Stimulated activated naive CD8-positive, alpha-beta T cell treated with anti-CD3 and anti-CD28 coated beads, Interleukin-15, amount 100 ng/mL, for 72 hours (primary cell): Measurements from ENCODE around the gene NEK3.
"Not testable (repeated sequence)": the region's sequence is repeated elsewhere in the genome, so short reads cannot be mapped to it uniquely, and the experiment has no call there.

Source experiments
- ATAC-seq: fragments of 150-1000 bp; cut with Tn5 transposase; 2 replicates; pipeline ENCODE4 v1.10.0; 2021; ENCODE audit warnings: mild to moderate bottlenecking, moderate library complexity
- DNase-seq, 2 donors: peaks; one replicate each; pipeline ENCODE4 v3.0.0; 2021 to 2022
- H3K27ac Mint-ChIP-seq, 2 donors: one replicate each; pipeline ENCODE4 v1.8.0; 2022; ENCODE audit warnings: mild to moderate bottlenecking in 2 of 2, mixed read lengths in 2 of 2, moderate library complexity in 2 of 2
- H3K27me3 Mint-ChIP-seq: one replicate; pipeline ENCODE4 v1.8.0; 2022; ENCODE audit warnings: mixed read lengths
- H3K4me1 Mint-ChIP-seq: one replicate; pipeline ENCODE4 v1.8.0; 2022; ENCODE audit warnings: mild to moderate bottlenecking, mixed read lengths
- H3K4me3 Mint-ChIP-seq, 2 donors: one replicate each; pipeline ENCODE4 v1.8.0; 2022; ENCODE audit warnings: mild to moderate bottlenecking in 2 of 2, mixed read lengths in 2 of 2, moderate library complexity in 1 of 2
- H3K9me3 Mint-ChIP-seq, 2 donors: one replicate each; pipeline ENCODE4 v1.8.0; 2022; ENCODE audit warnings: mixed read lengths in 2 of 2

Gene NEK3, protein sequence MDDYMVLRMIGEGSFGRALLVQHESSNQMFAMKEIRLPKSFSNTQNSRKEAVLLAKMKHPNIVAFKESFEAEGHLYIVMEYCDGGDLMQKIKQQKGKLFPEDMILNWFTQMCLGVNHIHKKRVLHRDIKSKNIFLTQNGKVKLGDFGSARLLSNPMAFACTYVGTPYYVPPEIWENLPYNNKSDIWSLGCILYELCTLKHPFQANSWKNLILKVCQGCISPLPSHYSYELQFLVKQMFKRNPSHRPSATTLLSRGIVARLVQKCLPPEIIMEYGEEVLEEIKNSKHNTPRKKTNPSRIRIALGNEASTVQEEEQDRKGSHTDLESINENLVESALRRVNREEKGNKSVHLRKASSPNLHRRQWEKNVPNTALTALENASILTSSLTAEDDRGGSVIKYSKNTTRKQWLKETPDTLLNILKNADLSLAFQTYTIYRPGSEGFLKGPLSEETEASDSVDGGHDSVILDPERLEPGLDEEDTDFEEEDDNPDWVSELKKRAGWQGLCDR

DNA sequence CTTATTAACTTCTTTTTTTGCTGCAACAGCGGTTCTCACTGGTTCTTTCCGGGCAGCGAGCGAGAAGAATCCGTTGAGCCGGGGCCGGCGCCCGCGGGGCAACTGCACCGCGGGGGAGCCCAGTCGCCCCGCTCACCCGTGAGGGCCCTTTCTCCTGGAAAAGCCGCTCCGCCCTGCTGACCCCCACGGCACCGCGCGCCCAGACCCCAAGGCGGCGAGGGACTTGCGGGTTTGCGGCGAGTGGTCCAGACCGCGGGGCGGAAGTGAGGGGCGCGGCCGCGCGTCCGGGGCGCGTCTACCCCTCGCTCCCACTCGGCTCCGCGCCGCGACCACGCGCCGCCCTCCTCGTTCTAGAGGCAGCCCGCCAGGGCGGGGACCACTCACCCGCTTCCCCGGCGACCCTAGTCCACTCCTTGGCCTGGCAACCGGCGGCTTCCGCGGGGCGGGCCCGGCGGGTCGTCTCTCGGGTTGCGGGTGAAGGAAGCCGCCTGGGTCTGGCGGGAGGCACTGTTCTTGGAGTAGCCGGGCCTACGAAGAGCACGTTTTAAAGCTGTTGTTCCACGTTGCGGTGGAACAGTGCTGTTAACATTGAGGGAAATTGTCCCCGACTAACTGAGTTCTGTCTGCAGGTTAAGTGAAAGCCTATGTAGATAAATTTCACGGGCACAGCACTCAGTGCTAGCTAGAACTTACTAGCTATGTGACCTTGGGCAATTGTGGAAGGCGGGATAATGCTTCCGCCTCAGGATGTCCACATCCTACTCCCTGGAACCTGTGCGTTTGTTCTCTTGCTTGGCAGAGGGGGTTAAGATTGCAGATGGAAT, at the start of gene NEK3:
Gene NEK3 (minus strand): TSS at position 439 of the 824 bp plus-strand sequence. CDS start 3,406 bp downstream, outside the sequence.
- Mint-ChIP-seq H3K4me3 (peak within 1 kb of the TSS; percentile 69 to 79), H3K4me1 (peaks cover 37% of the 10 kb centered on the region), H3K9me3 (no peaks in the 10 kb centered on the region), H3K27ac (peak within 1 kb of the TSS; percentile 14 to 31), H3K27me3 (peaks cover 22% of the 10 kb centered on the region)
- peak; percentile 52 to 58 for DNase-seq
- peak; percentile 79 for ATAC-seq

DNA sequence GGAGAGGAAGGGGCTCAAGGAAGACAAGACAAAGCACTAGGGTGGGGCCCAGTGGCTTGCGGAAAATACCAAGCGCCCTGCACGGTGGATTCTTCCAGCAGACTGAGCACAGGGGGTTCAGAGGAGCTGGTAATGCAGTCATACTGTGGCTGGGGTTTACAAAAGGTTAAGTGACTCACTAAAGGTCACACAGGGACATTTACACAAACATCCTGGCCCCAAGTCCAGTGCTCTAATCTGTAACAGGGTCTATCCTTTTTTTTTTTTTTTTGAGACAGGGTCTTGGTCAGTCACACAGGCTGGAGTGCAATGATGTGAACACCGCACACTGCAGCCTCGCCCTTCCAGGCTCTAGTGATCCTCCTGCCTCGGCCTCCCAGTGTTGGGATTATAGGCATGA, 49.0 kb upstream of the NEK3 start:
- ATAC-seq: peak; percentile 19
- DNase-seq, H3K9me3 Mint-ChIP-seq, H3K27me3 Mint-ChIP-seq, H3K27ac Mint-ChIP-seq, H3K4me1 Mint-ChIP-seq, H3K4me3 Mint-ChIP-seq: not testable (repeated sequence)

- not testable (repeated sequence) for H3K27me3 Mint-ChIP-seq, H3K4me3 Mint-ChIP-seq, H3K9me3 Mint-ChIP-seq, H3K4me1 Mint-ChIP-seq, DNase-seq, ATAC-seq, H3K27ac Mint-ChIP-seq
Observed at GRCh38 chr13:52207896-52208295, 48.5 kb upstream of the NEK3 start.

- H3K27ac Mint-ChIP-seq, ATAC-seq, H3K4me1 Mint-ChIP-seq, DNase-seq, H3K4me3 Mint-ChIP-seq, H3K9me3 Mint-ChIP-seq, H3K27me3 Mint-ChIP-seq: not testable (repeated sequence)
Observed at GRCh38 chr13:52207337-52207736, 47.9 kb upstream of the NEK3 start.

DNA sequence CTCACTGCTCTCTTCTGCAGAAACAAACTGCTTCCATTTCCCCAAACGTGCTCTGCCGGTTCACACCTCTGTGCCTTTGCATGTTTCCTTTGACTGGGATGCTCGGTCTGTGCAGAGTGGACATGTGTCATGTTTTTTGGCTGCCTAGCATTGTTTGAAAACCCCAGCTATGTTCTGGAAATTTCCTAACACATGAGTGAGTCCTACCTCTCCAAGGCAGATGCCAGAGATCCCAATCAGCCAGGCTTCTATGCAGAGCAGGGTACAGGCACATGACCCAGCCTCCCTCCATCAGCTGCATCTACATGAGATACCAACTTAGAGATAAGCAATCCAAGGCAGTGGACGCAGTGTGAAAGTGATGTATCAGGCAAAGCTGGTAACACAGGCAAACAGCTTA, 45.1 kb upstream of the NEK3 start:
- not testable (repeated sequence) for H3K27ac Mint-ChIP-seq, H3K4me1 Mint-ChIP-seq, H3K4me3 Mint-ChIP-seq, DNase-seq, H3K27me3 Mint-ChIP-seq, ATAC-seq, H3K9me3 Mint-ChIP-seq

- H3K4me1 Mint-ChIP-seq, H3K4me3 Mint-ChIP-seq, H3K27me3 Mint-ChIP-seq, DNase-seq, H3K27ac Mint-ChIP-seq, ATAC-seq, H3K9me3 Mint-ChIP-seq: not testable (repeated sequence)
Observed at GRCh38 chr13:52203864-52204263, 44.5 kb upstream of the NEK3 start.

DNA sequence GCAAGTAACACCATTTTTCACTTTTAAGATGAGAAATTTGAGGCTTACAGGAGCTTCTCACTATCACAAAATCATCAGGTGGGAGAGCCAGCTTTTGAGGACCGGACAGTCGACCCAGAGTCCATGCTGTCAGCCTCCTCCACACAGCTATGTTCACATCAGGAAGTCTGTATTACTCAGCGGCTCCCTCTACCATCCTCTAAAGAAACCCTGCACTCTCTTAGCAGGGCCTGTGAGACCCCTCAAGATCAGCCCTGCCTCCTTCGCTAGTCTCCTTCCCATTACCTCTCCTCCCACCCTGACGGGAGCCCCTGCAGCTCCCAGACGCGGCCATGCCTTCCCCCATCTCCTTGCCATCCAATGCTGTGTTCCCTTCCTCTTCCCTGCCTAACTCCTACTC, 43.1 kb upstream of the NEK3 start:
- H3K9me3 Mint-ChIP-seq, H3K4me1 Mint-ChIP-seq, ATAC-seq, DNase-seq, H3K4me3 Mint-ChIP-seq, H3K27ac Mint-ChIP-seq, H3K27me3 Mint-ChIP-seq: not testable (repeated sequence)

GRCh38 chr13:52201439-52202193, 42.2 kb upstream of the NEK3 start:
- not testable (repeated sequence) for H3K4me3 Mint-ChIP-seq, H3K27ac Mint-ChIP-seq, H3K9me3 Mint-ChIP-seq, H3K4me1 Mint-ChIP-seq, H3K27me3 Mint-ChIP-seq
- DNase-seq (peak in 1 of 2 donors; percentile 25), ATAC-seq (peak; percentile 72)

DNA sequence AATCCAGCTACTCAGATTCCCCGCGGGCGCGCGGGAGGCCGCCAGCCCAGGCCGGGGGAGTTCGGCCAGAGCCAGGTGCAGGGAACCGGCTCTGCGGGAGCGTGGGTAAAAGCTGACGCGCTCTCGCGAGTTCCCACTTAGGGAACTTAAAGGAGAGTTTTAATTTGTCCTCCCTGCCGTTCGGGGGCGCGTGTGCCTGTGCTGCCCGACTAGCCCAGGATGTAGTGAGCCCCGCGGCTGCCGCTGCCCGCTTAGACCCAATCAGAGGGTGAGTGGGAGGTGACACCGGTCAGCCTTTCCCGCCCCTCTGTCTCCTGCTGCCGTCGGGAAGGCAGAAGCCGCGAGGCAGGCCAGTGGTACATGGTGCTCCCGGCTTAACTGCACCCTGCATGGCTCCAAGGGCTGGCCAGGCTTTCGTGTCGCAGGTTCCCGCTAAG, 36.0 kb upstream of the NEK3 start:
- H3K9me3 Mint-ChIP-seq: no peaks in the 10 kb centered on the region
- no peaks in the 10 kb centered on the region for H3K27me3 Mint-ChIP-seq
- peak overlapping the region; percentile 46 to 83 for H3K27ac Mint-ChIP-seq
- DNase-seq: peak; percentile 67 to 76
- peaks cover 32% of the 10 kb centered on the region for H3K4me1 Mint-ChIP-seq
- H3K4me3 Mint-ChIP-seq: peak overlapping the region; percentile 94 to 96
- ATAC-seq: peak; percentile 75

GRCh38 chr13:52194184-52194868, 34.9 kb upstream of the NEK3 start:
- Mint-ChIP-seq H3K4me3 (peak overlapping the region; percentile 94 to 96), H3K4me1 (peaks cover 36% of the 10 kb centered on the region), H3K27ac (peak overlapping the region; percentile 95), H3K27me3 (no peaks in the 10 kb centered on the region), H3K9me3 (no peaks in the 10 kb centered on the region)
- ATAC-seq: peak; percentile 95
- peak; percentile 93 to 94 for DNase-seq

DNA sequence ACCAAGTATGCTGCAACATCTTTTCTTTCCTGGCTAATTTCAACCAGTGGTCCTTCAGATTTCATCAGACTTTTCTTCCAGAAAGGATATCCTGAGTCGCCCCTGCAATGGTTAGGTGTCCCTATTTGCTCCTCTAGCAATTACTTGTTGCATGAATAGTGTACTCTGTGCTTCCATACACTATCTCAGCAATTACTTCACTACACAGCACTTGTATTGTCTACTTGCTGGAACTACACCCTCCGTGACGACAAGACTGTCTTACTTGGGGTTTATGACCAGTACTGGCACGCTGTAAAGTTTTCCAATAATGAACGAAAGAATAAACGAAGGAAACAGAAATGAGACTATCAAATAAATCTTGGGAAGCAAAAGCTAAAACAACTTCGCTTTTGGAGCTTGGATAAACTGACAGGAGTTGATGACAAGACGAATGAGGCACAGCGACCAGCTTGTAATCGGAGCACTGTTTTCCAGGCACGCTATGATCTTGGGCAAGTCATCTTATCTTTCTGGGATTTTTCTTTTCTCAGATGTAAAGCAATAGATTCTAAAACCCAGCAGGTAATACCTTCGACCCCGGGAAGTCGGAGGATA, 34.3 kb upstream of the NEK3 start:
- ATAC-seq: peak; percentile 29
- H3K4me1 Mint-ChIP-seq: peaks cover 36% of the 10 kb centered on the region
- not testable (repeated sequence) for DNase-seq, H3K27me3 Mint-ChIP-seq, H3K9me3 Mint-ChIP-seq
- H3K27ac Mint-ChIP-seq: peak overlapping the region; percentile 95
- H3K4me3 Mint-ChIP-seq: peak overlapping the region; percentile 94 to 96

GRCh38 chr13:52187424-52188187, 28.2 kb upstream of the NEK3 start:
- not testable (repeated sequence) for H3K9me3 Mint-ChIP-seq, H3K4me3 Mint-ChIP-seq, H3K27me3 Mint-ChIP-seq
- peak overlapping the region in 1 of 2 donors; percentile 86 for H3K27ac Mint-ChIP-seq
- DNase-seq (peak in 1 of 2 donors; percentile 28), ATAC-seq (peak; percentile 89)
- peaks cover 24% of the 10 kb centered on the region for H3K4me1 Mint-ChIP-seq

DNA sequence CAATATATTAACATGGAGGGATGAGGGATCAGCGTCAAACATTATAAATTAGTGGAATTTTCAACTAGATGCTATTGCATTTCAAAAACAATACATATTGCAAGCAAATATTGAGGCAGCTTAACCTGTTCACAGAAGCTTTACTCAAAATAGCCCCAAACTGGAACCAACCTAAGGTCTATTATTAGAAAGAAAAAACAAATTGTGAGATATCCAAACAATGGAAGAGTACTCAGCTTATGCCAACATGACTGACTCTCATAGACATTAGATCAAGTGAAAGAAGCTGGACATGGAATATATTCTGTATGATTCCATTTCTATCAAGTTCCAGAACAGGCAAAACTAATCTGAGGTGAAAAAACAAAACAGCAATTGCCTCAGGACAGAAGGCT, 27.6 kb upstream of the NEK3 start:
- no peak overlapping the region for H3K27ac Mint-ChIP-seq
- no peak overlapping the region for H3K4me3 Mint-ChIP-seq
- ATAC-seq (no peak), DNase-seq (no peak)
- no peaks in the 10 kb centered on the region for H3K27me3 Mint-ChIP-seq
- H3K4me1 Mint-ChIP-seq: peaks cover 23% of the 10 kb centered on the region
- no peaks in the 10 kb centered on the region for H3K9me3 Mint-ChIP-seq
